NOMO-1 treated with dmso at 0.1 percent for 144 hours (cell line): ENCODE measurements around the gene TBX18.

Source experiments
- DNase-seq: peaks from one replicate; lab custom pipeline; 2025; ENCODE audit not compliant: unreplicated experiment; lab: John Stamatoyannopoulos, UW

TBX18 gene

DNA sequence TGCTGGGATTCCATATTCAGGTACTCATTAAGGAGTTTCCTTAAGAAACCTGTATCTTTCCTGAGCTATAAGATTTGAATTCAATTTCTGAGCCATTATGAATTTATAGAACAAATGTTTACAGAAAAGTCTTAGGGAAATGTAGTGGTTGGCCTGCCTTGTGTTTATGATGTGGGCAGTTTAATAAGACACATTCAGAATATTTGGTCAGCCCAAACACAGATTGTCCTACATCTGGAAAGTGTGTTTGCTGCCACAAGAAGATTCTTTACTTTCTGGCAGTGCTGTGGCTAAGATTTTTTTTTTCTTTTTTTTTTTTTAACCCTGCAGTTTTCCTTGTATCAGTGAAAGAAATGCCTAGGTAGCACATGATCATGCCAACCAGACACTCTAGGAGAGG, 15.2 kb downstream of the TBX18 start:
- DNase-seq: no peak

DNA sequence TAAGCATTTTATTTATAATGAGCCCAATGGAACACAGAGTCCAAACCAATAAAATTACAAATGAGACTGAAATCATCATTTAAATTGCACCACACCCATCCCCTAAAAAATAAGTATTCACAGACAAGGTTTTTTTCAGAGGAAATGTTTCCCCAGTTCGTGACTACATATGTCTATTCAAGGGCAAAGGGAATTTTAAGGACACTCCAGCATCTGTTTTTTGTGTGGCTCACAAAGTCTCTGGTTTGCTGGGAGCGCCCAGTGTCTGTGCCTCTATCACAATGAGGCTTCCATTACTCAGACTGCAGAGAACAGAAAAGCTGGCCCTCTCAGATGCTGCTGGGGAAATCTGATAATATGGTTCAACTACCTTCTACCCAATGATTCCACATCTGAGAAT, 16.0 kb downstream of the TBX18 start:
- DNase-seq: no peak

DNA sequence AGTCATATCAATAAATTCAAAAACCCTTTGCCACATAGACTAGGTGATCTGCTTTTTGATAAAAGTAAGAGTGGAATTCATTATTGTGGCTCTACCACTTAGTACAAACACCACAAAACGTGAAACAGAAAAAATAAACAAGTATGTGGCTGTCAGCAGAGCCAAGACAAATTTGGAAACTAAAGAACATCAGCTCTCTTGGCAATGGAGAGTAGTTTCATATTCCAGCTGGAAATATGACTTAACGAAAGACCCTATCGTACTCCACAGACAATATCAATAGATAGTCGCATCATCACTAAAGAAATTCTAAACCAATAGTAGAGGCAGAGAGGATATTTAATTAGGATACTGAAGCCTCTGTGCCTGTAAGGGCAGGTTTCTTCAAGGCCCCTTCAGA, 20.8 kb downstream of the TBX18 start:
- no peak for DNase-seq

DNA sequence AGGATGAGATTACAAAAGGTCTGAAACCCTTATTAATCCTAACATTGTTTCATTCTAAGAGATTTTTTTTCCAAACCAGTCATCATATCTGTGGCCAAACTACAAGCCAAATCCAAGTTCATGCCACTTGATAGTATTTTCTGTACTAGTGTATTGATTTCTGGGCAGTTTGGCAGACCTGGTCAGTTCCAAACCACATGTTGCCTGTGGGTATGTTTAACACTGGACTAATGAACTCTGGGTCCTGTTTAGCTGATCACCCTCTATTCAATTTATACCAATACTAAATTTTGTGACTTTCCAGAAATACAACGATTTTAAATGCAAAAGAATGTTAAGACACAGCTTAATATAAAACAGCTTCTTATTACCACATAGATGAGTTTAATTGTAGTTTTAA, 24.0 kb downstream of the TBX18 start:
- DNase-seq: no peak

DNA sequence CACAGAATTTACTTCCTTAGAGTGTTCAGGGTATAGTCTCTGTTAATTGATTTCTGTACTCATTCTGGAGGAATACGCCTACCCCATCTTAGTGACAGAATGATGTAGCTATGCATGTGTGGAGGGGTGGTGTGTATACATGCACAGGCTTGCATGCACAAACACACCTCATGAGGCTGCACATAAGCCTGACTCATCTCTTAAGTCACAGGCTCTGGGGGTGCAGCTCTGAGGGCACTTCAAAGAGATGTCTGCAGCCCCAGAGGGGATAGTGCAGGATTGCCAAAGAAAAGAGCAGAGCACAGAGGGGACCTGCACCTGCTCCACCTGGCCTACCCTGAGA, 24.6 kb downstream of the TBX18 start:
- no peak for DNase-seq

DNA sequence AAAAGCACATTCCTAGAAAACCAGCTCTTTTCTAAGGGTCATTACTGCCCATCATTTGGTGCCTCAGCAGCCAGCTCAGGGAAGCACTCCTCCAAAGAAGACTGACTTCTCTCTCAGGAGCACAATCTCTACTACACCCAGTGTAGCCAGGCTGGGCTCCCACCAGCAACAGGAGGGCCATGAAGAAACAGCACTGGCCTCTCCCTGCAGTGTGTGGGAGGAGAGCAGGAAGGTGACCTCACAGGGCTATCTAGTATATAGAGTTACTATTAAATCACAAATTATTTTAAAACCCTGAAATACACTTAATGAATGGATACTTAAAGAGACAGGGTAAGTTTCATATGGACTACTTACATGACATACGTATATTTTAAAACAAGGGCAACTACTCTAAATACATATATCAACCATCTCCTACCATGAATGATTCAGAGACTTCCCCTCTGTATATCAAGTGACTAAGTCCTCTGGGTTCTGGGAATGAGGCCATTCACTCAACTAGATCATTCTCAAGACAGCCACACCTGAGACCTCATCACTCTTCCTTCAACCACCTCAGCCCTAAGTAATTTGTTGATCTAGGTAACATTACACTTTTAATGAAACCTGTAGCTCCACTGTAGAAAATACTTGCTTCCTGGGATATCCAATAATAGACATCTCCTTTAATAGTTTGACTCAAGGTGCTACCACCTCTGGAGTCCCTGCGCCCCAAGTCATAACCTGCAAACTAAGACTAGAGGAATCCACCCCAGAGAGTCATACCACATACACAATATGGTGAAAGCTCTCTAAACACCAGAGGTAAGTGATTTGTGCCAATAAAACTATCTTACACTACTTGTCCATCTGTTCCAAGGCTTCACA, 25.2 kb downstream of the TBX18 start:
- DNase-seq: no peak

DNA sequence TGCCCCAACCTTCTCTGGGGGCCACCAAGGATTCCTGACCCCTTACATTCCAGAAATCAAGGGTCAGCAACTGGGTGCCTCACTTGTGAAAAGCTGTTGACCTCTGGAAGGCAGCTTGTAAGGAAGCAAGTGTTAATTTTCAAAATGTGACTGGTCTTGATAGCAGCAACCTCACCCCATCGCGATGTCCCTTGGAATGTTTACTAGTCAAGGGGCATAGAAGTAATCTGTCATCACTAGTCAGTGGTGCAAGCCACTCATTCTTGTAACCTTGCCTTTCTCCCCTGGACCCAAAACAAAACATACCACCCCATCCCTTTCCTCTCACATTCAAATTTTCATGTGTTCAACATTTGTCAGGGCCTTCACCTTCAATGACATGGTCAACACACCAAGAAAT, 30.5 kb downstream of the TBX18 start:
- DNase-seq: no peak

DNA sequence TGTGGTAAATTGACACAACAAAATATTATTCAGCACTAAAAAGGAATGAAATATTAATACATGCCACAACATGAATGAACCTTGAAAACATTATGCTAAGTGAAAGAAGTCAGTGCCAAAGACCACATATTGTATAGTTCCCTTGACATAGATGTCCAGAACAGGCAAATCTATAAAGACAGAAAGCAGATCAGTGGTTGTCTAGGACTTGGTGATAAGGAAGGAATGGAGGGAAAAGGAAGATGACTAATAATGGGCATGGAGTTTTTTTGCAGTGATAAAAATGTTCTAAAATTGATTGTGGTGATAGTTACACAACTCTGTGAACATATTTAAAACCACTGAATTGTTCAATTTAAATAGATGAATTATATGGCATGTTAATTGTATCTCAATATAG, 32.5 kb downstream of the TBX18 start:
- DNase-seq: no peak

DNA sequence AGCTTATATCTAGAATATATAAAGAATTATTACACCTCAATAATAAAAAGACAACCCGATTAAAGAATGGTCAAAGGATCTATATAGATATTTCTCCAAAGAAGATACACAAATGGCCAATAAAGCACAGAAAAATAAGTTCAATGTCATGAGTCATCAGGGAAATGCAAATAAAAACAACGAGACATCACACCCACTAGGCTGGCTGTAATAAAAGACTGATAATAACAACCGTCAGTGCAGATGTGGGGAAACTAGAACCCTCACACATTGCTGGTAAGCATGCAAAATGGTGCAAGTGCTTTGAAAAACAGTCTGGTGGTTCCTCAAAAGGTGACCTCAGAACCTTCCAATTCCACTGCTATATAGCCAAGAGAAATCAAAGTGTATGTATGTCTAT, 33.0 kb downstream of the TBX18 start:
- no peak for DNase-seq

DNA sequence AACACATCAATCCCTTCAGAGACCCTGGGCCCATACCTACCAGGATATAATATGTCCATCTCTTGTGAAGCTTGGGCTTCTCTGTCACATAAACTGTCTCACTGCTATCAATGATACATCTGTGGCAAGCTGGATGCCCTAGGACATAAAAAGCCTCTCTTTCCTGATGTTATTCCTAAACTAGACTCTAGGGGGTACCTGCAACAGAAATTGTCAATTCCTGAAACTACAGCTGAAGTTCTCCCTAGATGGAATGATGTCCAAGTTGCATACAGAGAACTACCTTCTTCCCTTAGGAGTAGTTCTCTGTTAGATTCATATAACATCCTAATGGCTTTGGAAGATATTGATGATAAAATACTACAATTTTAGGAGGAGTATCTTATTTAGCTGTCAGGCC, 35.8 kb downstream of the TBX18 start:
- DNase-seq: no peak

DNA sequence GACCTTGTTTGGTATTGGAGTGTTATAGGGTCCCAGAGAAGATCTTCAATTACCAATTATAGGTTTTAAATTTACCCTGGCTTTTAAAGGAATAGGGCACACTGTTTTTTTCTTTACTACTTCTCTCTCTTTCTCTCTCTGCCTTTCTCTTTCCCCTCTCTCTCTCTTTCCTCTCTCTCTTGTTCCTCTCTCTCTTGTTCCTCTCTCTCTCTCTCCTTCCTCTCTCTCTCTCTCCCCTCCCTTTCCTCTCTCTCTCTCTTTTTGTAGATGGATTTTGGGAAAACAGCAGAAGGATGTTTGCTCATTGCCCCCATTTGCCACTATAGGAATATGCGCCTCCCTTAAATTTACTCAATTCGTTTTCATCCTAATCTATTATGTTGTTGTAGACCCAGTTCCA, 45.2 kb downstream of the TBX18 start:
- DNase-seq: no peak

DNA sequence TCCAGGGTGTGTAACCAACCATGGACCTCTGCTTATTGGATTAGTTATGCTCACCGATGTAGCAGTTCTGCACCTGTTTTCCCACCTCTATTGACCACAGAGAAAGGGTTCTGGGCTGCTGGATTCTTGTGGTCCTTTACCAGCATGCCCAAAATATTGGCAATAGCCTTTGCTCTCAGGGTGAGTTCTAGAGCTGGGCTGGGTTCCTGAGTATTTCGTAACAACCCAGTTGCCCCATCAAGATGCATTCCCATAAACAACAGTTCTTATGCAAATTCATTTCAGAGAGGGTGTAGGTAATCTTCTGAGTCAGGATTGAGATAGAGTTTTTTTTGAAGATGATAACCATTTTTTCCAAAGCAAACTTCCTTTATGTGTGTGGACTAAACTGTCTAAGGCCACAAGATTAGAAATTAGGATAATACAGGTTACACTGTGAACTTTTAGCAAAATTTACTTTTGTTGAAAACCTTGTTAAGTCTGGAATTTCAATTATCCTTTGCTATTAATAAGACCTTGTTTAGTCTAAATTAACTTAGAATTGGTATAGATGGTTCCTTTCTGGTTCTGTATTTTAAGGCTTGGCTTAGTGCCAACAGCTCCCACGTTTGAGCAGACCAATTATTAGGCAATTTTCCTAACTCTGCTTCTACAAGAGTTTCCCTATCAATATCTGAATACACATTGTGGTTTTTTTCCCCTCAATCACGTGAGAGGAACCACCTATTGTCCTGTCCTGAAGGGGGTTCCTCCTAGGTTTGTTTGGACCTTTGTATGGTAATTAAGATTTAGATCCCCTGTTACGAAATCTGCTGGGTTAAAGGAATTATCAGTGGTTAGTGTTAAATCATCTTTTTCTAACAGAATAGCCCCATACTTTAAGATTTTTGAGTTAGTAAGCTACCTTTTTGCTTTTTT, 46.1 kb downstream of the TBX18 start:
- no peak for DNase-seq

DNA sequence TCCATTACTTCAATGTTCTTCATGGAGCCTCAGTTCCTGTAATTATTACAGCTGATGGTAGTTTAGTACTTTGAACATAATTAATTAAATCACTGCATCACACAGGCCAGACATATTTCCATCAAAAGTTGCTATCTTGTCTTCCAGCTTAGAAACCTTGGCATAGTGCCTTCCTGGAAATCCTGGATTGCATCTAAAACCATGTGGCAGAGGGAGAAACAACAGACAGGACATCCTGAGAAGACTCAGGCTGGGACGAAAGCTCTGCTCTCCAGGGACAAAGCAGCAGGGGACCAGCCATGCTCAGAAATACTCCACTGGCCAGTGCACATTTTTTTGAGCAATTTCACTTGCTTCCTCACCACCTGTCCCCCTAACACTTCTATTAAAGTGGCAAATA, 55.3 kb downstream of the TBX18 start:
- no peak for DNase-seq

DNA sequence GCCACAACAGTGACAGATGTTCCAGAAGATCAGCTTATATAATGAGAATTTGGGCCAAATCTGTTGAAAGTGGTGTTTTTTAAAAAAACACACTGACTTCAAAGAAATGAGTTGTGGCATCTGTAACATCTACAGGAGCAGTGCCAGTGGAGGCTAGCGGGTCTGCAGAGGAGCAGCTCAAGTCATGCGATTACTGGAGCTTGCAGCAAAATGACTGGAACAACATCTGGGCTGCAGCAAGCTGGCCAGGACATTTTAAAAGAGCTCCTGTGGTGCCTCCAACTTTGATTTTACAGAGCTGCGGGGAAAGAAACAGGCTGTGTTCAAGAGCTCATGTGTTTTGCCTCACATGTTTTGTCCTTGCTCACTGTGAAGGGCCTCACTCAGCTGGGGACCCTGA, 57.2 kb downstream of the TBX18 start:
- DNase-seq: no peak

DNA sequence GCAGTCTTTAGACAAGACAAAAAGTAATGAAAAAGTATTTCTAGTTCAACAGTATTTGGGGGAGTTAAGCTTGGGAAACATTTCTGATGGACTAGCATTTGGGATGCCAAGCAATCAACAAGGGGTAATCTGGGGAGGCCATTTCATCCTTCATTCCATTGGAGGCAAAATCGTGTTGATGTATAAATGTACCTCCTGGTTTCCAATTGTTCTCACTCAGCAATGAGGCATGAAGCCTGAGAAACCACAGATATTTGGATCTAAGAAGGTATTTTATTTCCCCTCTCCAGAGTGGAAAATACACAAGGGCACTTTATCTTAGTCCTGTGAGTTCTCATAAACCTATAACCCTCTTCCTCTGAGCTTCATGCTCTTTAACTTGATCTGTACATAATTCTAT, 68.2 kb downstream of the TBX18 start:
- DNase-seq: no peak

DNA sequence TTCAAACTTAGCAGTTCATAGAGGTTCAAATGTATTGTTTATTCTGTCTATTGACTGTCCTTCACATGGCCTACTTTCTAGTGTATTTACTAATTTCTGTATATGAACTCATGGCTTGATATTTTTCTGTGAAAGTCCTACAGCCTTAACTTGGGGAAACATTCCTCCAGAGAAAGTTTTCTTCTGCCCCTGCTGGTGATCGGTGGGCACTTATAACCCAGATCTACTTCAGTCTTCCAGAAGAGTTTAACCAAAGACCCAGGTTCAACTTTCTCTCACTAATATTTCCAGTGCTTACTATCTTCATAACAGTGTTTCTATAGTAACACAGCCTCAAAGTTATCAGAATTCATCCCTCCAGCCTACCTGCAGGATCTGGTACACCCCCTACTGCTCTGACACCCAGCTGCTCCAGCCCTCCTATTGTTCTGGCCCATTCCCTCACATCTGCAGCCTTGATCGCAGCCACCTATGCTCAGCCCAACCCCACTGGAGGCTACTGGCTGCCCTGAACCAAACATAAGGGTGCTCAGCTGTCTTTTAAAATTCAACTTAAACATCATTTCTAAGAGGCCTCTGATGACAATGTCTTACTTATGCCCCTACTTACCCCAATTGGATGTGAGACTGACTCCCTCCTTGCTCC, 72.3 kb downstream of the TBX18 start:
- DNase-seq: no peak

DNA sequence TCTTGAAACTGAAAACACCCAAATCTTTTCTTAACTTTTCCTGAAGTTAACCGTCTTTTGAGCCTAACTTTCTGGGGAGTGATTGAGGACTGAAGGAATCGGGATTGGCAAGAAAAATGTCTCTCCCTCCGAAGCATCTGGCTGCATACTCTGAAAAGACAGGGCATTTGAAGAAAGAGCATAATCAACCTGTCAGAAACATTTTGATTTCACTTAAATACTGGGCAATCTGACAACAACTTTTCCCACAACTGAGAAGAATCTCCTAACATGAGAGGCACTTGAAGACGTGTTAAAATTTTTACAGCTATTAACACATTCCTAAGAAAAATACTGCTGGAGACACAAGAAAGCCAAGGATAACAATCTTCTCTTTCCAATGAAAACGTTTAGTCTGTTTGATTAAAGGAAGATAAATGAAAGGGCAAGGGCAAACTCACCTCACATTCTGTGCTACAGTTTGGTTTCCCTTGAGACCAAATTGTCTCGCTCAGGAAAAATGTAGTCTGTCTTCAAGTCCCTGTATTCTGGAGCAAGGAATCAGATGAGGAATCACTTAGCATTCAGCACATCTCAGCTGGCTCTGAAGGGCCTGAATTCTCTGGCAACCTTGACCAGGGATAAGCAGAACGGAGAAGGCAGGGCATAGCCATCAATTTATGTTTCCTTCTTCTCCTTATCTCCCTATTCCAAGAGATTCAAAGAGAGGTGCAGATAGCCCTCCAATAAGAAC, 76.1 kb downstream of the TBX18 start:
- no peak for DNase-seq

DNA sequence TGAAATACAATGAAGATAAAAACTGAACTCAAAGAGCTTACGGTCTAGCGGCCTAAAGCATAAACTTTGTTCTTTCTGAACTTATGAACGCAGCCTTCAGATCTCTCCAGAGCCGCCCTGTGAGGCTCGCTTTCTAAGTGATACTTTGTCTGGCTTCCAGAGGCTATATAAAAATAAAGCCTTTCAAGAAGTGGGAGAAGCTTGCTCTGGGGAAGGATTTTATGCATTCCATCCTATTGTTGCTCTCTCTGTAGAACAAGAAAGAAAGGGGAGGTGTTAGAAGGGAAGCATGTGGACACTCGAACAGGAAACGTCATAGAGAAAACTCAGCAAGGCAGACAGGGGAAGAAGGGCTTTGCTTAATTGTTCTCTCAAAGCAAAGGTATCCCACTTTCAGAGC, 77.0 kb downstream of the TBX18 start:
- no peak for DNase-seq

DNA sequence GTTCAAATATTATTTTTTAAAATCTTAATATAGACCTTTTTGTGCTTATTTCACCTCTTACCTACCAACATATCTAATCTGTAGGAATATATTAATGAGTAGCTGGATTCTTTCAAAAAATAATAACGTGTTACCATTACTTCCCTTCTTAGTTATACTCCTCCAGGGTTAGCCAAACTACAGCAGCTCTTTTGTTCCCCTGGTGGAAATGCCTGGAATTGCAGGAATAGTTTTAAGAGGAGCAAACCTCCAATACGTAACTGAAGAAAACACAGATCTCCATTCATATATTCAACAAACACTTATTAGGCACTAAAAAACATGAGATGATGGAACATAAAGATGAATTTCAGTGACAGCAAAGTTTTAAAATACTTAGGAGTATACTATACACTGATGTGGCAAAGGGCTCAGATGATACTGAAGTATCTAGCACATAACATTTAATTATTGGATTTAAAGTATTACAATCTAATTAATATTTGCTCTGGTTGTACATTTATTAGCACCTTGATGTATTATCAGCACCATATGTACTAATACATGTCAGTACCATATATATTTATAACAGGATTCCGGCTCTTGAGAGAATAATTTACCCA, 78.3 kb downstream of the TBX18 start:
- DNase-seq: no peak

DNA sequence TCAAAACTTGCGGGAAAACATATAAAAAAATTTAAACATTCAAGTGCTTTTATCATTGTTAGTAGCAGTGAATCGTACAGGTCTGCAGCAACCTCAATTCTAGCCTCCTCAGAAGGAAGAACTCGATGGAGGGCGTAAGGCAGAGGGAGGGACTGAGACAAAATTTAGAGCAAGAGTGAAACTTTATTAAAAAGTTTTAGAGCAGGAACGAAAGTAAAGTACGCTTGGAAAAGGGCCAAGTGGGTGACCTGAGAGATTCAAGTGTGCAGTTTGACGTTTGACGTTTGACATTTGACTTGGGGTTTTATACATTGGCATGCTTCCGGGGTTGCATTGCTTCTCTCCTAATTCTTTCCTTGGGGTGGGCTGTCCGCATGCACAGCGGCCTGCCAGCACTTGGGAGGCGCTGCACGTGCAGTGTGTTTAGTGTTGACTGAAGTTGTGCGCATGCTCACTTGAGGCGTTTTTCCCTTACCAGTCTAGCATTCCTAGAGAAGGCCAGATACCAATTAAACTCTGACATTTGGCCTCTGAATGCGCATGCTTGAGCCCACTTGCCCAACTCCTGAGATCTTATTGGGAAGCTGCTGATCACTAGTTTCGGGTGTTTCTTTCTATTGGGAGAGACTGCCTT, 82.6 kb downstream of the TBX18 start:
- no peak for DNase-seq
